ENCODE measurements around the gene LIN28A.

- TF ChIP-seq CTCF (tag by site-specific recombination; IDR thresholded peaks at IDR 0.05) (no peak), ATF2 (tag by site-specific recombination; IDR thresholded peaks at IDR 0.05; ENCODE audit: low read depth) (no peak), ZFHX2 (tag by site-specific recombination; conservative IDR thresholded peaks at IDR 0.05) (no peak), SCRT2 (tag by site-specific recombination; IDR thresholded peaks at IDR 0.05) (no peak), ZNF174 (tag by site-specific recombination; IDR thresholded peaks at IDR 0.05) (no peak), TCF7L2 (IDR thresholded peaks at IDR 0.05; ENCODE audit: borderline replicate concordance, low read depth, low read length) (no peak), ZNF121 (tag by site-specific recombination; IDR thresholded peaks at IDR 0.05) (no peak)
These were observed 23.6 kb downstream of the LIN28A start for GRCh38 chr1:26434161-26434752.

Measured in HEK293 (cell line).